ENCODE results near the gene BCR. TPM values are rescaled to one million over a fixed set of nuclear protein-coding genes. Genes with fewer than 3 reads are reported as not detected.

Gene BCR
- total RNA-seq, 1 experiment from 2014 or later, result 77.0 TPM

GRCh38 chr22:23277583-23278295 is 97.4 kb downstream of the BCR start:
- H3K27ac ChIP-seq (ENCODE audit: insufficient read length, low read depth, low read length), result no peak overlapping the region
- no peak overlapping the region for H2BK12ac ChIP-seq (ENCODE audit: insufficient read length, low read depth, low read length)
- H3K79me1 ChIP-seq (ENCODE audit: insufficient read depth, low read depth, low read length, poor library complexity, severe bottlenecking), result no peaks in the 10 kb centered on the region
- peaks cover 20 to 64% (median 63%) of the 10 kb centered on the region in 3 experiments for H3K36me3 Mint-ChIP-seq (ENCODE audit: insufficient read depth in 1 of 3, low read depth in 3 of 3)
- no peak overlapping the region for H4K91ac ChIP-seq (ENCODE audit: insufficient read length, low read depth, low read length)
- no peak overlapping the region for H3K9ac ChIP-seq (ENCODE audit: extremely low read depth, insufficient read length, low read length)
- H3K4me1 ChIP-seq (ENCODE audit: insufficient read depth, low read length), result no peaks in the 10 kb centered on the region
- H2BK120ac ChIP-seq (ENCODE audit: low read depth, low read length, poor library complexity, severe bottlenecking), result no peak overlapping the region
- H3K23me2 ChIP-seq (ENCODE audit: insufficient read length, low read depth, low read length, poor library complexity, severe bottlenecking), result no peaks in the 10 kb centered on the region
- H4K20me1 ChIP-seq (ENCODE audit: control insufficient read depth, insufficient read depth, insufficient read length), result no peaks in the 10 kb centered on the region
- H3K27me3 Mint-ChIP-seq (ENCODE audit: low read depth), result no peaks in the 10 kb centered on the region
- no peaks in the 10 kb centered on the region for H3K79me2 ChIP-seq (ENCODE audit: insufficient read depth, low read length)
- H3K4me2 ChIP-seq (ENCODE audit: insufficient read depth, insufficient read length, low read length), result no peak overlapping the region
- H2AK5ac ChIP-seq (ENCODE audit: insufficient read length, low read length), result no peak overlapping the region
- H2BK5ac ChIP-seq (ENCODE audit: insufficient read length, low read length), result no peak overlapping the region
- H4K5ac ChIP-seq (ENCODE audit: insufficient read length, low read depth, low read length), result no peak overlapping the region
- H3K18ac ChIP-seq (ENCODE audit: insufficient read length, low read depth, low read length), result no peak overlapping the region
- no peak overlapping the region for H3K14ac ChIP-seq (ENCODE audit: insufficient read depth, low read length)
- H3K4me3 Mint-ChIP-seq, result no peak overlapping the region
- WGBS (ENCODE audit: extremely low coverage, insufficient read length, low lambda C conversion rate), result no CpG with 5 or more reads among the region's 15 CpGs
- no peak overlapping the region for H2BK15ac ChIP-seq (ENCODE audit: low read depth, low read length)
- TF ChIP-seq, protein P1, sequence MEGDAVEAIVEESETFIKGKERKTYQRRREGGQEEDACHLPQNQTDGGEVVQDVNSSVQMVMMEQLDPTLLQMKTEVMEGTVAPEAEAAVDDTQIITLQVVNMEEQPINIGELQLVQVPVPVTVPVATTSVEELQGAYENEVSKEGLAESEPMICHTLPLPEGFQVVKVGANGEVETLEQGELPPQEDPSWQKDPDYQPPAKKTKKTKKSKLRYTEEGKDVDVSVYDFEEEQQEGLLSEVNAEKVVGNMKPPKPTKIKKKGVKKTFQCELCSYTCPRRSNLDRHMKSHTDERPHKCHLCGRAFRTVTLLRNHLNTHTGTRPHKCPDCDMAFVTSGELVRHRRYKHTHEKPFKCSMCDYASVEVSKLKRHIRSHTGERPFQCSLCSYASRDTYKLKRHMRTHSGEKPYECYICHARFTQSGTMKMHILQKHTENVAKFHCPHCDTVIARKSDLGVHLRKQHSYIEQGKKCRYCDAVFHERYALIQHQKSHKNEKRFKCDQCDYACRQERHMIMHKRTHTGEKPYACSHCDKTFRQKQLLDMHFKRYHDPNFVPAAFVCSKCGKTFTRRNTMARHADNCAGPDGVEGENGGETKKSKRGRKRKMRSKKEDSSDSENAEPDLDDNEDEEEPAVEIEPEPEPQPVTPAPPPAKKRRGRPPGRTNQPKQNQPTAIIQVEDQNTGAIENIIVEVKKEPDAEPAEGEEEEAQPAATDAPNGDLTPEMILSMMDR (conservative IDR thresholded peaks at IDR 0.05), result no peak
- no peaks in the 10 kb centered on the region for H3K9me3 ChIP-seq (ENCODE audit: control insufficient read depth, low read depth, low read length)
- no peak overlapping the region for H4K8ac ChIP-seq (replicated peaks; ENCODE audit: insufficient read length, low read depth, low read length)
- 0 out of 4 replicates have a peak, but pooled peaks cover 0 to 2% of the 10 kb centered on the region in 2 experiments for H3K4me1 Mint-ChIP-seq
- H3K27me3 ChIP-seq (ENCODE audit: insufficient read depth, low read length), result no peaks in the 10 kb centered on the region
- no peak overlapping the region for H2BK20ac ChIP-seq (ENCODE audit: low read depth, low read length, poor library complexity, severe bottlenecking)
- H3K27ac Mint-ChIP-seq, result peak overlapping the region in 2 of 3 experiments; percentile 68; a peak in 2 of 7 replicates
- H3K9me3 Mint-ChIP-seq, result no peaks in the 10 kb centered on the region; a peak in 1 of 5 replicates
- no peak overlapping the region for H3K4ac ChIP-seq (ENCODE audit: low read depth, low read length)
- DNase-seq, result no peak
- no peak overlapping the region for H3T11ph ChIP-seq (ENCODE audit: low read length)
- no peak overlapping the region for H3K23ac ChIP-seq (ENCODE audit: insufficient read length, low read depth, low read length)
- H2AFZ ChIP-seq (ENCODE audit: low read length), result no peak overlapping the region
- no peak overlapping the region for H3K56ac ChIP-seq (ENCODE audit: insufficient read length, low read depth, low read length)
